HG03457 (cell line): ENCODE measurements around the gene CMTM8.
"Not testable (repeated sequence)": the region's sequence is repeated elsewhere in the genome, so short reads cannot be mapped to it uniquely, and the experiment has no call there.

ENCODE experiments used
- ATAC-seq: cut with Tn5 transposase; IDR thresholded peaks from one replicate; pipeline ENCODE4 v1.9.1; 2021; ENCODE audit warnings: moderate number of reproducible peaks; ENCODE audit not compliant: unreplicated experiment

CMTM8 gene

DNA sequence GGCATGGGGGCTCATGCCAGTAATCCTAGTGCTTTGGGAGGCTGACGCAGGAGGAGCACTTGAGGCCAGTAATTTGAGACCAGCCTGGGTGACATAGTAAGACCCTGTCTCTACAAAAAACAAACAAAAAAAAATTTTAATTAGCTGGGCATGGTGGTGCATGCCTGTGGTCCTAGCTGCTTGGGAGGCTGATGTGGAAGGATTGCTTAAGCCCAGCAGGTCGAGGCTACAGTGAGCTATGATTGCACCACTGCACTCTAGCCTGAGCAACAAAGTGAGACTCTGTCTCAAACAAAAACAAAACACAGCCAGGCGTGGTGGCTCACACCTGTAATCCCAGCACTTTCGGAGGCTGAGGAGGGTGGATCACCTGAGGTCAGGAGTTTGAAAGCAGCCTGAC lies 9.7 kb upstream of the CMTM8 start:
- ATAC-seq, result not testable (repeated sequence)

DNA sequence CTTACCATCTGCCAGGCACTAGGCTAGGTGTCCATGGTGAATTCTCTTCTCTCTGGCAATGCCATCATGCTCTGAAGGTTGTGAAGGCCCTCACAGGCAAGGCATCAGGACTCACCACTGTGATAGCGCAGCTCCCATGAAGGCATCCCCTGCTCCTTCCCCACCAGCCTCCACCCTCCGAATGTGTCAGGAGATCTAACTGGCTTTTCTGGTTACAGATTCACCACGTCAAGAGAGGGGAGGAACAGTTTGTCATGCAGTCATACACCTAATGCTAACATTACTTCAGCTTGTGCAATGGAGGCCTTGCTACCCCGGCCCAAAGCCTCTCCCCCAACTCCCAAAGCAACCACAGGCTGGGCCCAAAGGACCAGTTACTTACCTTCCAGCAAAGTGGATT lies 8.9 kb upstream of the CMTM8 start:
- no peak for ATAC-seq

- ATAC-seq, result no peak
Observed at GRCh38 chr3:32236377-32236776, 2.1 kb upstream of the CMTM8 start.

DNA sequence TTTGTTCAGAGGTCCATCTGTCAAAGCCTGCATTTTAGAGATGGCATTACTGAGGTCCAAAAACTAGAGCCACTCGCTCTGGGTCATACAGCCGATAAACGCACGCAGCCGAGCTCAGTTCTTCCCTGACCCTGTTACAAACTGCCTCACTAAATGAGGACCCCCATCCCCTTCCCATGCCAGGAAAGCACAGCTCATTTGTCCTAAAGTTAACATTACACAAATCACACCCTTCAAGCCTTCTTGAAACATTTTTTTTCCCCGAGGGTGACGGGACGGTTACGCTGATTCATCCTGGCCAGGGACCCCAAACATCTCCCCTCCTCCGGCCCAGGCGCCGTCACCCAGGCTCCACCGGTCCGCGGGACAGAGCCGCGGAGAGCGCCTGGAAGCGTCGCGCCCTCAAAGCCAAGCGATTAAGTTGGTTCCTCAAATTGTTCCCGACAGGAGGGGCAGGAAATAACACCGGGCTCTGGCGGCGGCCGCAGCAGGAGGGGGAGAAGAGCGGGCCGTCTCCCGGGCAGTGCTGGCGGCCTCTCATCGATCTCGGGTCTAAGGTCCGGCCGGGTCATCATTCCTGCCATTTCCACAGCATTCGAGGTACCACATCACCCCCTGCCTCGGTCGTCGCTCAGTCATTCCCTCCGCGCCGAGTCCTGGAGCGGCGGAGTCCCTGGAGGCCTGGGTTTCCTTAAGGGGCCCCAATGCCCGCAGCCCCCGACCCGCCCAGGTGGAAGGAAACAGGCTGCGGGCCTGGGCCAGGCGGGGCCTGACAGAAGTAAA lies 619 bp upstream of the CMTM8 start:
- no peak for ATAC-seq

- ATAC-seq, result no peak
Observed at GRCh38 chr3:32239307-32240158, 1.1 kb downstream of the CMTM8 start.

DNA sequence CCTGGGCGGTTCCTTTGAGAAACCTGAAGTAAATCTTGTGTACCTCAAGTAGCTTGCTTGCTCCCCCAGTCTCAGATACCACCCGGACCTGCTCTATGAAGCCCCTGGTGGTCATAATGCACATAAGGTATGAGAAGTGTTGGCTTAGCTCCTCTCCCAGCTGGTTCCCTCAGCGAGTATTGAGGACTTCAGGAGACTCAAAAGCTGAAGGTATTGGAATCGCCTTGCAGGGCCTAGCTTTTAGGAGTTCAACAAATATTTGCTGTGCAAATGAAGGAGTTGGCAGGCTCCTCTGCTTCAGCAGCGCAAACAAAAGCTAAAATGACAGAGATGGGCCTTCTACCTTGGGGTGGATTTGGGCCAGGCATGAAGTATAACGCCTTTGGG lies 1.7 kb downstream of the CMTM8 start:
- ATAC-seq, result no peak

- no peak for ATAC-seq
Observed at GRCh38 chr3:32241100-32241499, 2.6 kb downstream of the CMTM8 start.

DNA sequence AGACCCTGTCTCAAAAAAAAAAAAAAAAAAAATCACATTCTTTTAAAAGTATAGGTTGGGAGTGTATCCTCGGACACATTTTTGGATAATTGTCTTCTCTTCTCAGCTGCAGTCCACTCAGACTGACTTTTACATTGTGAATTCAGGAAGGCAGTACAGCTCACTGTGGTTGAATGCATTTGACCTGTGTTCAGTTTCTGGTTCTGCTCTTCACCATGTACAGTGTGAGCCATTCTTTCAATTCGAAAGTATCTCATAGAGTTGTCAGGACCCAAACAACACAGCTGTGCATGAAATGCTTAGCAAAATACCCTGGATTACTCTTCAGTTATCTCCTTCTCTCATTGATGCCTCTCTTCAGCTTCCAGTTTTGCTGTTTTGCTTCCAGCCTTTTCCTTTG lies 5.0 kb downstream of the CMTM8 start:
- ATAC-seq, result no peak

DNA sequence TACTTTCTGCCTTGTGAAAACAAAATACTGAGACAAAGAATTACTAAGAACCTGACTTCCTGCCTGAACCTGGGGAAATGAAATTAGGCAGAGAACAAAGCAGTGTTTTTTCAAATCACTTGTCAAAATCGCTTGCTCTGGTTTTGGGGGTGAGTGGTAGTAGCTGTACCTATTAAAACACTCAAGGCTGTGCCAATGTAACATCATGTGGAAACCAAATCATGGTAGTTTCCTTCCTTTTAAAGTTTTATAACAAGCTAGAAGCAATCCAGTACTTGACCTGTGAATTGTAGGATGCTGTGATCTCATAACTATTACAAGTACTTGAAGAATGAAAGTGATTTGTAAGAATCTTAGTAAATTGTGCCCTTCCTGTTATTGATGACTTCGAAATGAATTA lies 6.7 kb downstream of the CMTM8 start:
- ATAC-seq, result no peak

DNA sequence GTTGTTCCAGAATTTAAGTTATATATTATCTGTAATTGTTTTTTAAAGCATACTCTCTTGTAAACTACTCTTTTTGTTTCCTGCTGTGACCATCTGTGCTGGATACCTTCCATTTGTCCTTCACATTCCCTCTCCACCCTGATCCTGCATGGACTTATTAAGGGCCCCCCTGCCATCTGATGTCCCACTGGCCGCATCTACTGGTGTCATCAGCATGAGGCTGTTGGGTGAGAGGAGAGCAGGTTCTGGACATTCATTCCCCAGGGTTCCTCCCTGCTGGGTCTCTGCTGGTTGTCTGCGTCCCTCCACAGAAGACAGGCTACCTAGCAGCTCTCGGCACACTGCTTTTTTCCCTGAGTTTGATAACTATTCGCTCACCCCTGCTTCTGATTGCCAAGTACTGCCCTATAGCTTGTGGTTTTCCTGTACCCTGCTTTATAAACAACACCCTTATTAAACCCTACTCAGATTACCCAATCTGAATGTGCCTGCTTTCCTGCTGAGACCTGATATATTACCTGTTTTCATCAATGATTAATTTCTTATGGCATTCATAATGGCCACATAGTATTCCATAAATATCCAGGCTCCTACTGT lies 7.7 kb downstream of the CMTM8 start:
- no peak for ATAC-seq

GRCh38 chr3:32249184-32249782 lies 10.8 kb downstream of the CMTM8 start:
- no peak for ATAC-seq

DNA sequence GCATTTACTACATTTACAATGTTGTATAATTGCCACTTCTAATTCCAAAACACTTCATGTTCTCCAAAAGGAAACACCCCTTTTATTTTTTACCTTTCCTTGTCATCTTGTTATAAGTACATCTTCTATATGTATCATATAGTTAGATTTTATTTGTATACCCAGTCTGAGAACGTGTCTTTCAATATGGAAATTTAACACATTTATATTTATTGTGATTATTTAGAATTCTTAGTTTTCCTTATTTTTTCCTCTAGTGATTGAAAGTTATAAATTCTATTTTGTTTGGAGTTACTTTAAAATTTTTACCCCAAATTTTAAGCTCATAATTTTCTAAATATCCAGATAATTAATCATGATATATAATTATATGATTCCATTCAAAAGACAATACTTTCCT lies 15.8 kb downstream of the CMTM8 start:
- no peak for ATAC-seq

DNA sequence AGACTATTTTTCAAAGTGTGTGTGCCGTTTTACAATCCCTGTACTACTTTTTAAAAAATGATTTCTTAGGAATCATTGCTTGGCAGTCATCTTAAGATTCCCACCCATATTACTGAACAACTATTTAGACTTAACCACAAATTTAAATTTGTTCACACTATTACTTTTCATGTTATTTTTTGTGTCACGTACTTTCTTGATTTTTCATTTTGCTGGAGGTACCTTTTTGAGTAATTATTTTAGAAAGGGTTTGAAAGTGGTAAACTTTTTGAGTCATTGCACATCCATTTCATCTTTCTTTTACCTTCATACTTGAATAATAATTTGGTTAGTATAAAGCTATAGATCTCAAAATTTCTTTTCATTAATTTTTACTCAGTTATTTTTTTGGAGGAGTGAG lies 16.9 kb downstream of the CMTM8 start:
- no peak for ATAC-seq

GRCh38 chr3:32256206-32256605 lies 17.7 kb downstream of the CMTM8 start:
- no peak for ATAC-seq

DNA sequence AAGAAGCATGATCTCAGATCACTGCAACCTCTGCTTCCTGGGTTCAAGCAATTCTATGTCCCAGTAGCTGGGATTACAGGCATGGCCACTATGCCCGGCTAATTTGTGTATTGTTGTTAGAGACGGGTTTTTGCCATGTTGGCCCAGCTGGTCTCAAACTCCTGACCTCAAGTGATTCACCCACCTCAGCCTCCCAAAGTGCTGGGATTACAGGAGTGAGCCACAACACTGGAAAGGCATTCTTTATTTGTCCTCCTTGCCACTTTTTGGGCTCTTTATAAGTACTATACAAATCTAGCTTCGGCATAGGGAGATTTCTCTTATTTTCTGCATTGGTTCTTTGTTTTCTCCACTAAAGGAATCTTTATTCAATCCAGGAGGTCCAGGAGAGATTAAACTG lies 18.6 kb downstream of the CMTM8 start:
- ATAC-seq, result no peak

- no peak for ATAC-seq
Observed at GRCh38 chr3:32257641-32258438, 19.4 kb downstream of the CMTM8 start.

- ATAC-seq, result no peak
Observed at GRCh38 chr3:32258869-32259268, 20.4 kb downstream of the CMTM8 start.

DNA sequence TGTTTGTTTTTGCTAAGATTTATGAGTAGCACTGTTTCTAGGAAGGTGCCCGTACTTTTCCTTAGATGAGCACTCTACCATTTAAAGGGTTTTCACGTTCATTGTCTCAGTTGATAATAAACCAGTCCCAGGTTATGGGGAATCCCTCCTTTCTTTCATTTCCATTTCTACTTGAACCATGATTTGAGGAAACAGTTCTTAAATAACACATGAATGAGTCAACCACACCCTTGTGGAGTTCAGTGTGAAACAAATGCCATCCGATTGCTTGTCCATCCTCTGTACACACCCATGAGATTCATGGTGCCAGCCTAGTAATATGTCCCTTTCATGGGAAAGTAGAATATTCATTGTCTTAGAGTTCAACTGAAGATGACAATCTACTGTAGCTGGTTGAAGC lies 23.1 kb downstream of the CMTM8 start:
- ATAC-seq, result no peak

- no peak for ATAC-seq
Observed at GRCh38 chr3:32262201-32262600, 23.7 kb downstream of the CMTM8 start.

DNA sequence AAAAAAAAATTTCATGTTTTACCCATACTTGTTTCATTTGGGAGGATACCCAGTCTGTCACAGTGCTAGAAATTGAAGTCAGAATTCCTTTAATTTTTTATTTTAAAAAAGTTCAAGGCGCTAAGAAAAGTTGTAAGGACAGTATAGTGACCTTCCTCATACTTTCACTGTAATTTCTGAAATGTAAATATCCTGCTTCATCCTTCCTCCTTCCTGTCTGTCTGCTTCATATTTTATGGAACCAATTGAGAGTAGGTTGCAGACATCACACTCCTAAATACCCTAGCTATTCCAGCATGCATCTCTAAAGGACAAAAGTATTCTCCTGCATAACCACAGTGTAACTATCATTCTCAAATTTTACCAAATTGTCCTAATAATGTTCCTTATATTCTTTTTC lies 35.8 kb downstream of the CMTM8 start:
- ATAC-seq, result no peak

- ATAC-seq, result no peak
Observed at GRCh38 chr3:32275506-32275905, 37.0 kb downstream of the CMTM8 start.
